Keratinocyte (primary cell): Measurements from ENCODE around the gene MAPK1IP1L.

ENCODE experiments used
- EZH2 ChIP-seq: IDR thresholded peaks from one replicate; pipeline ENCODE4 v1.6.1; 2012; ENCODE audit warnings: inconsistent platforms, mild to moderate bottlenecking, low read length, moderate library complexity
- TF ChIP-seq, protein P1 (sequence below), 3 experiments: IDR thresholded peaks in 1 of 3; conservative IDR thresholded peaks in 1 of 3; optimal IDR thresholded peaks in 1 of 3; 2 replicates in 2 of 3; 3 replicates in 1 of 3; pipeline versions ENCODE3 to v1.5.1; 2011; ENCODE audit warnings: low read length in 3 of 3, mild to moderate bottlenecking in 3 of 3, moderate library complexity in 2 of 3, control low read depth in 1 of 3, inconsistent platforms in 1 of 3; ENCODE audit not compliant: insufficient read depth in 2 of 3; ENCODE audit errors: extremely low read depth in 1 of 3

DNA sequence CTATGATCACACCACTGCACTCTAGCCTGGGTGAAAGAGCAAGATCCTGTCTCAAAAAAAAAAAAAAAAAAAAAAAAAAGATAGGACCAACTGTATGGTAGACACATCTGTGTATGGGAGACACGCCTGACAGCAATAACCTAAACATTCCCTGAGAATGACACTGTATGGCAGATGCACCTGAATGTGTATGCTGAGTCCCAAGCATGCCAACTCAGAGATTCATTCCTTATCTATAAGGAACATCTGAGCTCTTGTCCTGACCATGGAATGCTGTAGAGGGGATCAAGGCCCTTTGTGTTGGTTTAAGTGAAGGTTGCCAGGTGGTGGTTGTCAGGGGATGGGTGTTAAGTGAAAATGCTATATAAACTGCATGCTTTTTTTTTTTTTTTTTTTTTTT lies 58.4 kb downstream of the MAPK1IP1L start:
- no peak for TF ChIP-seq EZH2
- TF ChIP-seq, protein P1, sequence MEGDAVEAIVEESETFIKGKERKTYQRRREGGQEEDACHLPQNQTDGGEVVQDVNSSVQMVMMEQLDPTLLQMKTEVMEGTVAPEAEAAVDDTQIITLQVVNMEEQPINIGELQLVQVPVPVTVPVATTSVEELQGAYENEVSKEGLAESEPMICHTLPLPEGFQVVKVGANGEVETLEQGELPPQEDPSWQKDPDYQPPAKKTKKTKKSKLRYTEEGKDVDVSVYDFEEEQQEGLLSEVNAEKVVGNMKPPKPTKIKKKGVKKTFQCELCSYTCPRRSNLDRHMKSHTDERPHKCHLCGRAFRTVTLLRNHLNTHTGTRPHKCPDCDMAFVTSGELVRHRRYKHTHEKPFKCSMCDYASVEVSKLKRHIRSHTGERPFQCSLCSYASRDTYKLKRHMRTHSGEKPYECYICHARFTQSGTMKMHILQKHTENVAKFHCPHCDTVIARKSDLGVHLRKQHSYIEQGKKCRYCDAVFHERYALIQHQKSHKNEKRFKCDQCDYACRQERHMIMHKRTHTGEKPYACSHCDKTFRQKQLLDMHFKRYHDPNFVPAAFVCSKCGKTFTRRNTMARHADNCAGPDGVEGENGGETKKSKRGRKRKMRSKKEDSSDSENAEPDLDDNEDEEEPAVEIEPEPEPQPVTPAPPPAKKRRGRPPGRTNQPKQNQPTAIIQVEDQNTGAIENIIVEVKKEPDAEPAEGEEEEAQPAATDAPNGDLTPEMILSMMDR (optimal IDR thresholded peaks at IDR 0.05 in 1 of 3, IDR thresholded peaks at IDR 0.05 in 1 of 3, conservative IDR thresholded peaks at IDR 0.05 in 1 of 3; ENCODE audit: extremely low read depth in 1 of 3, insufficient read depth in 2 of 3, low read length in 3 of 3): no peak
